CD4-positive, alpha-beta T cell (primary cell): Measurements from ENCODE around the gene FARS2. TPM values are rescaled to one million over a fixed set of nuclear protein-coding genes. Genes with fewer than 3 reads are reported as not detected.

Source experiments
- ATAC-seq: fragments of 200-7000 bp; cut with Tn5 transposase; one replicate; pipeline ENCODE4 v1.10.0; 2022; ENCODE audit warnings: mild to moderate bottlenecking; ENCODE audit not compliant: poor library complexity
- CTCF ChIA-PET: fragments of 350-600 bp; sonication (Branson Sonifier 250); formaldehyde crosslinking; loops from one replicate; lab custom pipeline; 2021; ENCODE audit warnings: antibody characterized with exemption, inconsistent platforms; lab: Charles Lee
- POLR2A ChIA-PET: fragments of 350-600 bp; sonication (Branson Sonifier 250); formaldehyde crosslinking; loops from one replicate; lab custom pipeline; 2021; ENCODE audit warnings: antibody characterized with exemption, inconsistent platforms; lab: Charles Lee
- DNase-seq, 14 experiments: peaks; one replicate each; pipeline ENCODE4 v3.0.0-alpha.2; 2013 to 2020; ENCODE audit warnings: mixed read lengths in 2 of 14
- H3K27ac ChIP-seq, 2 donors: one replicate each; pipeline versions ENCODE4 v1.5.1 to v1.7.0; 2013; ENCODE audit warnings: low read length in 2 of 2, low read depth in 1 of 2, mild to moderate bottlenecking in 1 of 2
- H3K27me3 ChIP-seq, 2 experiments: 1 replicate in 1 of 2; 2 replicates in 1 of 2; pipeline versions ENCODE4 v1.6.1 to v1.7.0; 2013; ENCODE audit warnings: low read length in 2 of 2, control low read depth in 1 of 2, mild to moderate bottlenecking in 1 of 2, moderate library complexity in 1 of 2; ENCODE audit not compliant: insufficient read depth in 2 of 2, control insufficient read depth in 1 of 2
- H3K36me3 ChIP-seq: one replicate; pipeline ENCODE4 v1.6.1; 2013; ENCODE audit warnings: low read length, control low read depth; ENCODE audit not compliant: insufficient read depth
- H3K4me1 ChIP-seq: one replicate; pipeline ENCODE4 v1.6.1; 2013; ENCODE audit warnings: low read length, control low read depth; ENCODE audit not compliant: insufficient read depth
- H3K4me3 ChIP-seq: one replicate; pipeline ENCODE4 v1.5.1; 2013; ENCODE audit warnings: mild to moderate bottlenecking, low read length, moderate library complexity
- H3K9me3 ChIP-seq, 2 experiments: 1 replicate in 1 of 2; 2 replicates in 1 of 2; pipeline versions ENCODE4 v1.6.1 to v1.7.0; 2013; ENCODE audit warnings: low read length in 2 of 2, mild to moderate bottlenecking in 2 of 2, control low read depth in 1 of 2, moderate library complexity in 1 of 2; ENCODE audit not compliant: control insufficient read depth in 1 of 2, insufficient read depth in 1 of 2
- H3K27ac Mint-ChIP-seq: one replicate; pipeline ENCODE4 v1.8.0; 2020; ENCODE audit warnings: mixed read lengths
- H3K27me3 Mint-ChIP-seq: one replicate; pipeline ENCODE4 v1.8.0; 2021; ENCODE audit warnings: mixed read lengths
- H3K36me3 Mint-ChIP-seq: one replicate; pipeline ENCODE4 v1.8.0; 2021; ENCODE audit warnings: low read depth, mixed read lengths
- H3K4me1 Mint-ChIP-seq: one replicate; pipeline ENCODE4 v1.8.0; 2021; ENCODE audit warnings: low read depth, mixed read lengths
- H3K4me3 Mint-ChIP-seq: one replicate; pipeline ENCODE4 v1.8.0; 2020; ENCODE audit warnings: mild to moderate bottlenecking, mixed read lengths
- H3K9me3 Mint-ChIP-seq: one replicate; pipeline ENCODE4 v1.8.0; 2020; ENCODE audit warnings: mixed read lengths
- CTCF ChIP-seq: fragments of 200-600 bp; IDR thresholded peaks from one replicate; pipeline ENCODE4 v1.8.0; 2022; ENCODE audit warnings: antibody characterized with exemption, mild to moderate bottlenecking
- intact Hi-C, 2 experiments: fragments of 100-400 bp; cut with DNase I in 1 of 2; cut with micrococcal nuclease in 1 of 2; formaldehyde crosslinking; loops; one replicate each; pipeline versions ENCODE4 v1.15.1 to v1.9.0; 2023 to 2025; cut with DNase I, micrococcal nuclease
- total RNA-seq, 174 experiments: library from RNA in 2 of 174; stranded (reverse) in 2 of 174; gene quantifications; one replicate each; pipeline ENCODE4 v1.2.3 and lab custom pipeline; 2021 to 2026

Gene FARS2
- total RNA-seq, 2 experiments from 2014 or later = 12.6 to 12.8 TPM

- no peak overlapping the region for H3K27ac ChIP-seq
- peaks cover 18% of the 10 kb centered on the region for H3K4me1 ChIP-seq
- ATAC-seq (no peak), DNase-seq (no peak)
- H3K36me3 Mint-ChIP-seq = peaks cover 8% of the 10 kb centered on the region
- intact Hi-C loops = no loop called here
- POLR2A ChIA-PET = no interaction called here
- H3K36me3 ChIP-seq = no peaks in the 10 kb centered on the region
- H3K4me3 Mint-ChIP-seq = no peak overlapping the region
- no peaks in the 10 kb centered on the region for H3K27me3 Mint-ChIP-seq
- CTCF ChIA-PET = no interaction called here
- peaks cover 52% of the 10 kb centered on the region for H3K4me1 Mint-ChIP-seq
- no peaks in the 10 kb centered on the region for H3K27me3 ChIP-seq
- no peak overlapping the region for H3K27ac Mint-ChIP-seq
- H3K4me3 ChIP-seq = no peak overlapping the region
- H3K9me3 Mint-ChIP-seq = no peaks in the 10 kb centered on the region
- TF ChIP-seq CTCF = no peak
- no peaks in the 10 kb centered on the region for H3K9me3 ChIP-seq
Measured at GRCh38 chr6:5624256-5624655, 362.9 kb downstream of the FARS2 start.

- Mint-ChIP-seq H3K4me3 (peak overlapping the region; percentile 7), H3K27me3 (no peaks in the 10 kb centered on the region), H3K27ac (peak overlapping the region; percentile 69), H3K36me3 (peaks cover 8% of the 10 kb centered on the region), H3K9me3 (no peaks in the 10 kb centered on the region), H3K4me1 (peaks cover 53% of the 10 kb centered on the region)
- Histone ChIP-seq H3K4me1 (peaks cover 13% of the 10 kb centered on the region), H3K27me3 (no peaks in the 10 kb centered on the region), H3K27ac (peak overlapping the region; percentile 1 to 8), H3K4me3 (peak overlapping the region; percentile 11), H3K9me3 (no peaks in the 10 kb centered on the region), H3K36me3 (no peaks in the 10 kb centered on the region)
- peak; percentile 51 for ATAC-seq
- DNase-seq = peak in 3 of 14 experiments; percentile 22 to 57 (median 33)
- intact Hi-C loops = loop anchor here in 1 of 2 experiments (5.0 kb wide), 1 partner anchor 40 kb away; no protein-coding TSS in a partner anchor
- no peak for TF ChIP-seq CTCF
- POLR2A ChIA-PET = interaction anchor here (0.7 to 1.0 kb wide), 2 partner anchors 38 to 224 kb away, joined by 3 to 4 read pairs; no protein-coding TSS in a partner anchor
- CTCF ChIA-PET = no interaction called here
Measured at GRCh38 chr6:5626727-5627426, 365.6 kb downstream of the FARS2 start.

- no peak for ATAC-seq
- ChIA-PET CTCF (no interaction called here), POLR2A (no interaction called here)
- intact Hi-C loops = no loop called here
- no peak for TF ChIP-seq CTCF
- Histone ChIP-seq H3K4me3 (no peak overlapping the region), H3K4me1 (peaks cover 8% of the 10 kb centered on the region), H3K27me3 (no peaks in the 10 kb centered on the region), H3K27ac (no peak overlapping the region), H3K9me3 (no peaks in the 10 kb centered on the region), H3K36me3 (no peaks in the 10 kb centered on the region)
- peaks cover 44% of the 10 kb centered on the region for H3K4me1 Mint-ChIP-seq
- no peaks in the 10 kb centered on the region for H3K9me3 Mint-ChIP-seq
- no peak for DNase-seq
- no peak overlapping the region for H3K27ac Mint-ChIP-seq
- peaks cover 5% of the 10 kb centered on the region for H3K36me3 Mint-ChIP-seq
- H3K27me3 Mint-ChIP-seq = no peaks in the 10 kb centered on the region
- no peak overlapping the region for H3K4me3 Mint-ChIP-seq
Measured at GRCh38 chr6:5630636-5631035, 369.3 kb downstream of the FARS2 start.
